NCI-H1417 (cell line): ENCODE data around the gene GATA6.

Experiments
- DNase-seq, 3 experiments: peaks; one replicate each; lab custom pipeline; 2025; lab: John Stamatoyannopoulos, UW

GATA6 gene

DNA sequence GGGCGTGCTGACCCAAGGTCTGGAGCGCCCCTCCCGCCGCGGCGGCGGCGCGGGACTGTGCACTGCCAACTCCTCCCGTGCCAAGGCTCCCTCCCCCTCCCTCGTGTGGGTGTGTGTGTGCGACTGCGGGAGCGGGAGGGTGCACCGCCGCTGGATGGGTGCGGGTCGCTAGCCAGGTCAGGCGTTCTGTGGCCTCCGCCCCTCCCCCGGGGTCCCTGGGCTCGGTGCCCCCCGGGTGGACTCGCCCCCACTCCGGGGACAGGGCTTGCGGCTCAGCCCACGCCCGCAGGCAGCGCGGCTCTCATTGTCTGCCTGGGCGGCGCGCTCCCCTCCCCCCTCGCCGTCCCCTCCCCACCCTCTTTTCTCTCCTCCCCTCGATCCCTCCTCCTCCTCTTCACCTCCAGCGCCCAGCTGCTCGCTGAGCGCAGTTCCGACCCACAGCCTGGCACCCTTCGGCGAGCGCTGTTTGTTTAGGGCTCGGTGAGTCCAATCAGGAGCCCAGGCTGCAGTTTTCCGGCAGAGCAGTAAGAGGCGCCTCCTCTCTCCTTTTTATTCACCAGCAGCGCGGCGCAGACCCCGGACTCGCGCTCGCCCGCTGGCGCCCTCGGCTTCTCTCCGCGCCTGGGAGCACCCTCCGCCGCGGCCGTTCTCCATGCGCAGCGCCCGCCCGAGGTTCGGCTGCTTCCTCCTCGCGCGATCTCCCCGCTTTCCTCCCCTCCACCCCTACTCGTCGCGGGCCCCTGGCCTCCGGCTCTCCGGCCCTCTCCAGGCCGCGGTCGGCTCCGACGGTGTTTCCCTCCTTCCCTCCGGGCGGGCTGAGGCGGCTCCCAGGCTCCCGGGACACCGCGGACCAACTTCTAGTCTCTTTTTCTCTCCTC, at the start of gene GATA6:
Gene GATA6, plus strand, starts transcription at position 579 of the 878 bp plus-strand sequence. CDS start 1,556 bp downstream, outside the sequence.
- peak; percentile 53 to 65 (median 53) for DNase-seq

DNA sequence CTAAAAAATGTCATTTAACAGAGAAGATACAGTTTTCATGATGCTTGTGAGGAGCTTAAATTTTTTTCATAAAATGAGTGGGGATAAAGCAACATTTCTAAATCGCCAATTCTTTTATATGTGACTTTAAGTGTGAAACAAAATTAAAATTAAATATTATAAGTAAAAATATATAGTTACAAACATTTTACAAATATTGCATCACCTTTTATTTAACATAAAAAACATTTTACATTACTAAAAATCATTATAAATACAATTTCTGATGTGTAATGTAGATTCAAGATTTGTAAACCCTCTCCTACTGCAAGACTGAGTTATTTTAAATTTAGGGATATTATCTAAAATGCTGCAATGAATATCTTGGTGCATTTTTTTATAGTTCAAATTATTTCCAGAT, 44.4 kb upstream of the GATA6 start:
- no peak for DNase-seq

DNA sequence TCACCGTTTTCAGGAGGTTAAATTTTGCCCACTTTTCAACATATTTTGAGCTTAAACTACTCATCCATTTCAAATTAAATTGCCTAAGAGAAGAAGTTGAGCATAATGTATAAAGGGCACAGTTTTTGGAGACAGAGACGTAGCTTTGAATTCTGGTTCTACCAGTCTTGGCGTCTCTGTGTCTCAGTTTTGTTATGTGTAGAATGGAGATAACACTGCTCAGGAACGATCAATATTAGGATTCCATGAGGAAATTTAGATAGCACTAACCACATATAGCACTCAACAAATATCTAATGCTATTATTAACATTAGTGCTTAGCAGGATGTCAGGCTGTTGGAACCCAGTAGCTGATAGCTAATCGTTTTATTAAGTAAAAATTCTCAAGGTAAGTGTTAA, 40.4 kb upstream of the GATA6 start:
- no peak for DNase-seq

DNA sequence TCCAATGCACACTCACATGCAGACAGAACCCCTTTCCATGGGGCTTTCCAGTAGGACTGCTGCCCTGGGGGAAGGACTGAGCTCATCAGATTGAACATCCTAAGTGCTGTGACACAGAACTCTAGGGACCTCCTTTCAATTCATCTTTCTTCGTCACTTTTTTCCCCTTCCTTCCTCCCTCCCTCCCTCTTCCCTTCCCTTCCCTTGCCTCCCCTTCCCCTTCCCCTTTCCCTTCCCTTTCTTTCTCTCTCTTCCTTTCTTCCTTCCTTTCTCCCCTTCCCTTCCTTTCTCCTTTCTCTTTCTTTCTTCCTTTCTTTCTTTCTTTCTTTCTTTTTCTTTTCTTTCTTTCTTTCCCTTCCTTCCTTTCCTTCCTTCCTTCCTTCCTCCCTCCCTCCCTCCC, 39.6 kb upstream of the GATA6 start:
- no peak for DNase-seq

DNA sequence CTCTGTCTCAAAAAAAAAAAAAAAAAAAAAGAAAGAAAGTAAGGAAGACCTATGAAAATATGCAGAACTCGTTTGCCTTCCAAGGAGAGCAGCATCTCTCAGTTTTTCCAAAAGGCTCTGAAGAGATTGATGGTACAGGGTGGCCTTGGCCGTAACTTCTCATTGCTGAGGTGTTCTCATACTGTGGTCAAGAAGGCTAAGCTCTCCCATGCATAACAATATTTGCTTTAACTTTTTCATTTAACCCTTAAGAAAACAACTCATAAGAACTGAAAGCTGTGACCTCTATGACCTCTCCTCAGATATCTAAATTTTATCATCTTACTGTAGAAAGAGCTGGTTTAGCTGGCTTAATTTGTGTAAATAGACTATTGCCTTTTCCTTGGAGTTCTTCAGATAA, 37.1 kb upstream of the GATA6 start:
- DNase-seq = no peak

DNA sequence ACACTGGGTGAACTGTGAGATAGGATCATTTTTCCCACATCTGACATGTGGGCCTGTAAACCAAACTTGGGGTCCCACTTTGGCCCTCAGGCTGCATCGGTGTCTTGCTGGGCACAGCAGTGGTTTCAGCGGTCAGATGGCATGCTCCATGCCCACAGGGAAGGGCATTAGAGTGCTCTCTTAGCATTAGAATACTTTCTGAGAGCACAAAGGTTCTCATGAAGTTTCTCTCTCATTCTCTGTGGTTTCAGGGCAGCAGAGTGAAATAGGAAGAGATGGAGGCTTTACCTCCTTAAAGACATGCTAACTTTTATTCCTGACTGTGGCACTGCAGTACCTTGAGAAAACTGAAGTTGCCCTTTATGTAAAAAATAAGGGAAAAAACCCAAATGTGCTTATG, 36.6 kb upstream of the GATA6 start:
- DNase-seq = no peak

DNA sequence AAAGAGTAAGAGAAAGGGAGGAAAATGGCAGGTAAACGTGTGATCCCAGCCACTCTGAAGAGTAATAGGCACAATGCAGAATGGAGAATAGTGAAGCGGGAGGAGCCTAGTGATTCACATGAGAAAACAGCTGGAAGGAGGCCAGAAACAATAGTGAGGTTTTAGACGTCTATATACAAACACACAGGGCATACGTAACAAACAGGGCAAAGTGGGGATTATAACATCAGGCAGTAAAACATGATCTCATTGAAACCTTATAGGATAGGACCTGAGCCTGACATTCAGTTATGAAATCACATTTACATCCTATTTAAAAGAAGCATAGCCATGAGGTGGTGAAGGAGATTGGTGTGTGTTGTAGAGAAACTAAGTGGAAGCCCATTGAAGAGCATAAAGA, 33.0 kb upstream of the GATA6 start:
- no peak for DNase-seq

DNA sequence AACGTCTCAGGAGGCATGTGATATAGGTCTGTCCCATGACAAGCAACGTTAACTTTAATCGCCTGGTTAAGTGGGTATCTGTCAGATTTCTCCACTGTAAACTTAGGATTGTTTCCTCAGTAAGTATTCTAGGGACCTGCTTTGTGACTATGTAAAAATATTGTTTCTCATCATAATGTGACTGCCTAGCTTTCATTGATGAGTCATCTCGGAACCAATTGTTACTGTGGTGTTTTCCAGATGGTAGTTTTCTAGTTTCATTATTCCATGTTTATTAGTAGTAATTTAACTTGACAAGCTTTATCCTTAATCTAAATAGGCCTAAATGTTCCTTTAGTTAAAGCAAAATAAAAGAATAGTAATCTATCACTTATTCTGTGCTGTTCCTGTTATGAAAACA, 28.2 kb upstream of the GATA6 start:
- no peak for DNase-seq

DNA sequence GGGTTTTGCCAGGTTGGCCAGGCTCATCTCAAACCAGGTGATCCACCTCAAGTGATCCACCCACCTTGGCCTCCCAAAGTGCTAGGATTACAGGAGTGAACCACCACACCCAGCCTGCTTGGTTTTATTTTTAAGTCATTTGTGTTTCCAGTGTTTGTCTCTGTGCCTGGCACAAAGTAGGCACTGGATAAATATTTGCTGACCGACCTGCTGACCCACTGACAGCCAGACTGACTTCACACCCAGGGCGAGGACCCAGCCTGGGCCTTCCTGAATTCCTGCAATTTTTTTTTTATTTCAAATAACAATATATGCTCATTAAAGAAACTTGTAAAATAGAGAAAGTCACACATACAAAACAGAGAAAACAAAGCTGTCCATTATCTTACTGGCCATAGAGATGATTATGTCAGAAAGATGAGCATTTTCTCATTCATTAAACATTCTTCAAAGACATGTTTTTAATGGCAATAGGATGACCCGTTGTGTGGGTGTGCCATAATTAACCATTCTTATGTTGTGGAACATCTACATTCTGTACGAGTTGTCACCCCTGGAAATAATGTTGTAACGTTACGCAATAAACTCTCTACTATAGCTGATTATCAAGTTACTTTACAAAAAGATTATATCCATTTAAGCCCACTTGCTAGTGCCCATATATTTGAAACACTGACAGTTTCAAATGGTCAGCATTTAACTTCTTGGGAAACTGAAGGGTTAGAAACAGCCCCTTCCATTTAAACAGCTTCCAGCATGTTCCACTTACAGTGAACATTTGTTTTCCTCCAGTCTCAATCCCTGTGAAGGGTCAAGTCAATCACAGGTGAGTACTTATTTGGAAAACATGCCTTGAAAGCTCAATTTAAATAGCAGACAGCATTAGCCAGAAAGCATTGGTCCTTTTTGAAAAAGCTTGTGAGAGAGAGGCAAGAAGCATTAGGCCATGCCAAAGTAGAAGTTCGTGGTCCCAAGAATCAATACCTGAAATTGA, 25.7 kb upstream of the GATA6 start:
- DNase-seq = no peak

DNA sequence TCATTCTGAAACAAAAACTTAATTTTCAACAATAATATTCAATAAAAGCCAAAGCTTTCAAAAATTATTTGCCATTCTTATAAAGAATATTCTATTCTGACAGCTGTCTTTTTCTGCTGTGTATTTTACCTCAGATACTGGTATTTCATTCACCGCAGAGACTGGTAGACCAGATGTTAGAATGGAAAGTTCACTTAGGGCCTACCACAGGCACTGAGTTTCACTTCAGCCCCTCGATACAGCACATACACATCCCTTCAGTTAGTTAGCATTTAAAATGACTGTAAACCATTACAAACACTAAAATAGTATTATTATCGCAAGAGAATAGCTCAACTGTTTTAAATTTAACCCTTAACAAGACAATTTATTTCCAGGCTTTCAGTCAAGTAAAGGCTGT, 24.2 kb upstream of the GATA6 start:
- DNase-seq = no peak

DNA sequence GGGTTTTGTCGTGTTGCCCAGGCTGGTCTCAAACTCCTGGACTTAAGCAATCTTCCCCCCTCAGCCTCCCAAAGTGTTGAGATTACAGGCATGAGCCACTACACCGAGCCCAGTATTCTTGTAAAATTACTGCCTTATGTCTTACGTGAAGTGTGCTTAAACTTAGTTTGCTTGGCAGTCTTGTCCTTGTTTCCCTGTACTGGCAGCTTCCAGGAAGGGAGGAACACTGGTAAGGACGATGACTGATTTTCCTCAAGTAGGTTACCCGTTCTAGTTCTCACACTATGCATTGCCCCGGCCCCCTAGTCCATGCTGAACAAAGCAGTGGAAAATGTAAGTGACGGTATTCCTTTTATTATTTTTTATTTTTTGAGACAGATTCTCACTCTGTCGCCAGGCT, 19.7 kb upstream of the GATA6 start:
- DNase-seq = no peak

DNA sequence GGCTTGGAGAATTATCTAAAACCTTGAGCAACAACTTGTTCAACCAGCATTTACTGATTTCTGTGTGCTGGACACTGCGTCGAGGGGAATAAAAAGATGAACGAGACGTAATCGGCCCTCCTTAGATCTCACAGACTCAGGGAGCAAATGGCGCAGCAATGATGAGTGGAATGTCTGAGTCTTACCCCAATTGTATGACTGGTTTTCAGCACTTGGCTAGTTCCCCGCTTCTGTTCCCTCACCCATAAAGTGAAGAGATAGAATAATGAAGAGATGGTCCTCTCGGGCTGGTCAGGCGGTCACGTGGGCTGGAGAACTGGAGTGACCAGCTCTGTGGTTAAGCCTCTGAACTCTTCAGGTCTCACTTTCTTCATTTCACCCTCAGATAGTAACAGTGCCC, 17.3 kb upstream of the GATA6 start:
- DNase-seq = no peak

DNA sequence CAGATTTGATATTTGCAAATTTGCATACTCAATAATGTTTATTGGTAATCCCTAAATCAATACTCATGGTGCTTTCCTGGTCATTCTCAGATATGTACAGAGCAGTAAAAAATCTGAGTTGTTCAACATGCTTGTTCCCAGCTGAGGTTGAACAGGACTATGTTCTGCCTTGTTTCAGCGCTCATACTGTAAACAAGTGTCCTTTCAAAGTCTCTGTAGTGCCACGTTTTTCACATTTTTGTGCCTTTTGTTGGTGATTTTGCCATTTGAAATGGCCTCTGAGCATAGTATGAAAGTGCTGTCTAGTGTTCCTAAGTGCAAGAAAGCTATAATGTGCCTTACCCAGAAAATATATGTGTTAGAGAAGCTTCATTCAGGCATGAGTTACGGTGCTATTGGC, 16.0 kb upstream of the GATA6 start:
- DNase-seq = no peak

DNA sequence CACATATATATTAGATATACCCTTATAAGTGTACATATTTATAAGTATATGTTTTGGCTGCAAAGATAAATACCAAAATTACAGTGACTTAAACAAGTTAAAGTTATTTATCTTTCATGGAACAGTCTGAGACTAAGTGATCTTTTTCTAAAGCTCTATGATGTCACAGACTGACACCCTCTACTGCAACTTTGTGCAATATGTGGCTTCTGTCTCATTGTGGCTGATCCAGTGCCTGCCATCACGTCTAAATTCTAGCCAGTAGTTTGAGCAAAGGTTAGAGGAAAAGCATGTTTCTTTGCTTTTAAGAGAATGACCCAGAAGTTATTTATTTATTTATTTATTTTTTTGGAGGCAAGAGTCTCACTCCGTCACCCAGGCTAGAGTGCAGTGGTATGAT, 13.8 kb upstream of the GATA6 start:
- DNase-seq = no peak

DNA sequence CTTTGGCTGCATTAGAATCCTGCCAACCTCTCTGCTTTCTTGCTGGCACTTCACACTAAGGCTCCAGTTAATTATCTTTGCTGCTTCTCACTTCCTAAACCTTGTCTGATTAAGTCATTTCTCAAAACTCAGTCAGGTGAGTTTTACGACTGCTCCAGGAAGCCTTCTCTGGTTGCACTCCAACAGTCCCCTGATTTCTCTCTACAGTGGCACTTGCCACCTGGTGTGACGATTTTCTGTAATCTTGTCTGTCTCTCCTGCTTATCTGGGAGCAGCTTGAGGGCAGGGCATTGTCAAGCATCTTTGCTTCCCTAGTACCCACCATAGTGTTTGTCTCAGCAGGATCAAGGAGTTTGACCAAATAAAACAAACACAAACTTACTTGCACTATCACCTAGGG, 10.4 kb upstream of the GATA6 start:
- DNase-seq = no peak

DNA sequence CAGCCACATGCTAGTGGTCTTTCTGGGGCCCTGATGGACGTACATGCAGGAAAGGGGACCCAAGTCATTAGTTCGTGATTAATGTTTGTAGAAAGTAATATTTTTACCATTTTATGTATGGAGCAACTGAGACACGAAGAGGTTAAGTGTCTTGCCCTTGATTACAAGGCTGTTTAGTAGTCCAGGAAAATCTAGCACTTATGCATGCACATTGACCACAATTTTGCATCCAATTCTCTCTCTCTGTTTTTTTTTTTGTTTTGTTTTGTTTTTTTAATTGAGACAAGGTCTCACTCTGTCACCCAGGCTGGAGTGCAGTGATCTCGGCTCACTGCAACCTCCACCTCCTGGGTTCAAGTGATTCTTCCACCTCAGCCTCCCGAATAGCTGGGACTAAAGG, 8.3 kb upstream of the GATA6 start:
- no peak for DNase-seq

DNA sequence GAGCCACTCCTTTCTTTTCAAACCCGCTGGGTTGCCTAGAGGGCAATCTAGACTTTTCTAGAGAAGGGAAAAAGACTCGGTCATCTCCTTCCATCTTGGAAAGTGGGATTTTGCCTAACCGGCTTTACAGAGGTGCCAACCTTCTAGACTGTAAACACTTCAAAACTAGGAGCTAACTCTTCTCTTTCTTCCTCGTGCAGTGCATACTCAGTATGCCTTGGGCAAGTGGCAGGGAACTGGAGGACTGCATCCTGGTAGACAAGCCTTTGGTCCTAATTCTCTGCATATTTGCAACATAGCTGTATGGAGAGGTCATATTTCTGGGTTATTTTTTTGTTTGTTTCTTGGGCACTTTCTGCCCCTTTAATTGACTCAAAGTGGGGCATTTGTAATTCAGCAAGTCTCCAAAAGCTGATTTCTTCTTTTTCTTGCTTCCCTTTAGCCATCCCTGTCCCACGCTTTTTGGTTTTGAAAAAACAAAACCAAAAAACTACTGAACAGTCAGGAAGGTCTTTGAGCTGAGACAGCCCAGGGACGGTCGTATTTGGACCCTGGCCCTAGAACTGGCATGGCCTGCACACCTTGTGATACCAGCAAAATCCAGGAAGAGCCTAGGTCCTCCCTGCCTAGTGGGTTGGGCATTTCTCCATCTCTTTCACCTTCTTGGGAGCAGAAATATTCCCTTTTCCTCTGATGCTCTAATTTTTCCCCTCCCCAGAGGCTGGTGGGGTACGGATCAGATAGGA, 5.8 kb upstream of the GATA6 start:
- no peak for DNase-seq

DNA sequence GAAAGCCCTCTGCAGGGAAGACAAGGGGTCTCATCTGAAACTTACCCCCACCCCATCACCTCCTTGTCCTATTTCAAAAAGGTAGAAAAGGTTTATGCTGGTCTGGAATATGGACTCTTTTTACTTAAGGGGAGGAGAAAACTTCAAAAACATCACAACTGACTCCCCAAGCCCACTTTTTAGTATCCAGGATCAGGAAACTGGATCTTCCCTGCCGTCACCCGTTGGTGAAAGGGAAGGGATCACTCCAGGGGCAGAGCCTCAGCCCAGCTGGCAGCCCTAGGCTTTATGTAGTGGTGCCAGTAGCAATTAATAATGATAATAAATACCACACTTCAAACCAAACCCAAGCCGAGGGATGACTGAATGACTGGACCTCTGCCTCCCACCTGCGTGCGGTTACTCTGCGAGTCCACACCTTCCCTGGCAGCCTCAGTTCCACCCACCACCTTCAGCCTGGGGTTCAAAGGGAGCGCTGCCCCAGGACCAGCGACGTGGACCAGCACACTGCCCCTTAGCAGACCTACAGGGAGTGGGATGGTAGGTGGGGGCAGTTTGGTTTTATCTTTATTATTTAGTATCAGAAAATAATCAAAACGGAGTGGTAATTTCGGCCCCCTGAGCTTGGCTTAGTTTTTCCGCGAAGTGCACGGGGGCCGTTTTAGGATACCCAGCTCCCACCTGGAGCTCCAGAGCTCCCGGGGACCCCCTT, 4.9 kb upstream of the GATA6 start:
- no peak for DNase-seq

DNA sequence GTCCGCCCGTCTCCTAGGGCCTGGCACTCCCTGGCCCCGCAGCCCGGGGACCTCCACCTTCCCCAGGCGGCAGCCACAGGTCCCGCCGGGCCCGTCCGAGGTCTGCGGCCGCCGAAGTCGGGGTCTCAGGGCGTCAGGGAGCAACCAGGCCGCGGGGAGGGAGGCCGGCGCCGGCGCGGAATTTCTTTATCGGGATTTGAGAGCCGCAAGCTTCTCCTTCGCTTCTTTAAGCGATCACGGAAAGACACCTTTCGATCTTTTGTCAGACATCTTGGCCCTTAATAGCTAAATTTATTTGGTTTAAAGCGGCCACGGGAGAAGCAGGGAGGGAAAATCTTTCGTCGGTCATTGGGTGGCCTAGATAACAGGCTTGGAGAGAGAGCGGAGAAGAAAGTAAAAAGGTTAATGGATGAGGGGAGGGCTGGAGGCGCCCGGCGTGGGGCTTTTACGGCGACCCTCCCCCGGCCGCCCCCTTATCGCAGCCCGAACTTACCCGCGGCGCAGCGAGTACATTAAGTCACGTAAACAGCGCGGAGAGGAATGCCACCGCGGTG, 4.3 kb upstream of the GATA6 start:
- DNase-seq = no peak

DNA sequence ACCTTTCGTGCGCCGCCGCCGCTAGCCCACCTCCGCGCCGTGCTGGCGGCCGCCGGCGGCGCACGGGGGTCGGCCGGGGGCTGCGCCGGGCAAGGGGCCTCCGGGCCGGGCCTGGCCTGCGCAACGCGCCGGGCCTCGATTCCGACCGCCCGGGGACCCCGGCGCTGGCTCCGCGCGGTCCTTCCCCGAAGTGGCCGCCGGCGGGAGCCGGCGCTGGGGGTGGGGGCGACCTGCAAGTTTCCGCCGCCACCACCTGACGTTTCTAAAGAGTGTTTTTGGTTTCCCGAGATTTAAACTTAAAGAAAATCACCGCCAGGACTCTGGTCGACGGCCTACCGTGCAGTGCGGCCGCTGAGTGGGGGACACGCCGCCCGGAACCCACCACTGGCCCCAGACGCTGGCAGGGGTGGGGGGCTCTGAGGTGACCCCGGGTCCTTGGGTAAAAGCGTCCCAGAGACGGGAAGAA, 3.8 kb upstream of the GATA6 start:
- no peak for DNase-seq
